Upper lobe of left lung (tissue), 4 donors: Measurements from ENCODE around the gene XPNPEP2.

Experiments used
- CTCF ChIP-seq, 6 experiments: fragments of 450-650 bp in 4 of 6; fragments of 200-600 bp in 2 of 6; sonication (generic) in 2 of 6; IDR thresholded peaks; one replicate each; pipeline ENCODE4 v1.5.1; 2016 to 2019; ENCODE audit warnings: antibody characterized with exemption in 6 of 6
- EP300 ChIP-seq, 4 donors: sonication (generic); formaldehyde crosslinking; IDR thresholded peaks; one replicate each; pipeline ENCODE4 v1.5.1; 2017; ENCODE audit warnings: antibody characterized with exemption in 4 of 4, control low read depth in 2 of 4
- POLR2AphosphoS5 ChIP-seq, 2 donors: sonication (generic); formaldehyde crosslinking; IDR thresholded peaks; one replicate each; pipeline ENCODE4 v1.5.1; 2017; ENCODE audit warnings: antibody characterized with exemption in 2 of 2

GRCh38 chrX:129761596-129761995 lies 22.8 kb downstream of the XPNPEP2 start:
- TF ChIP-seq EP300 (IDR thresholded peaks at IDR 0.05) (no peak), CTCF (IDR thresholded peaks at IDR 0.05) (no peak), POLR2AphosphoS5 (IDR thresholded peaks at IDR 0.05) (no peak)
